H1 (cell line): Measurements from ENCODE around the gene GNRHR. TPM values are rescaled to one million over a fixed set of nuclear protein-coding genes. Genes with fewer than 3 reads are reported as not detected.

Experiments
- CTCF ChIA-PET: fragments of 300-600 bp; sonication (Branson Sonifier 250); formaldehyde crosslinking; loops from one replicate; lab custom pipeline; 2021; ENCODE audit not compliant: partially characterized antibody; lab: Charles Lee
- POLR2A ChIA-PET: fragments of 300-600 bp; sonication (Branson Sonifier 250); formaldehyde crosslinking; loops from one replicate; lab custom pipeline; 2021; ENCODE audit warnings: inconsistent platforms; ENCODE audit not compliant: partially characterized antibody; lab: Charles Lee
- DNase-seq, 2 experiments: peaks; one replicate each; pipeline versions ENCODE4 v3.0.0 to v3.0.0-alpha.2; 2010 to 2022; ENCODE audit warnings: low spot score in 2 of 2, low read depth in 1 of 2, mixed read lengths in 1 of 2
- FAIRE-seq: peaks from 2 replicates; lab custom pipeline; 2011; peaks lifted over from hg19 to GRCh38; lab: Jason Lieb, UNC
- H2AFZ ChIP-seq: 2 replicates; pipeline ENCODE4 v1.8.1; 2012; ENCODE audit warnings: low read length, inconsistent platforms
- H2AK5ac ChIP-seq: 2 replicates; pipeline ENCODE4 v1.6.1; 2013; ENCODE audit warnings: low read depth, low read length
- H2BK120ac ChIP-seq: replicated peaks from 2 replicates; pipeline ENCODE3; 2013; ENCODE audit warnings: low read depth, low read length, inconsistent platforms
- H2BK12ac ChIP-seq: 2 replicates; pipeline ENCODE4 v1.6.1; 2013; ENCODE audit warnings: low read depth, low read length
- H2BK15ac ChIP-seq: 2 replicates; pipeline ENCODE4 v1.6.1; 2013; ENCODE audit warnings: low read length
- H2BK20ac ChIP-seq: 2 replicates; pipeline ENCODE4 v1.6.1; 2013; ENCODE audit warnings: low read length
- H2BK5ac ChIP-seq: 2 replicates; pipeline ENCODE4 v1.6.1; 2013; ENCODE audit warnings: low read depth, low read length
- H3K14ac ChIP-seq: 2 replicates; pipeline ENCODE4 v1.6.1; 2013; ENCODE audit warnings: inconsistent platforms; ENCODE audit not compliant: insufficient read length
- H3K18ac ChIP-seq: 2 replicates; pipeline ENCODE4 v1.6.1; 2013; ENCODE audit warnings: low read length; ENCODE audit errors: extremely low read depth
- H3K23ac ChIP-seq: 2 replicates; pipeline ENCODE4 v1.6.1; 2013; ENCODE audit warnings: inconsistent platforms; ENCODE audit not compliant: insufficient read length
- H3K23me2 ChIP-seq: 2 replicates; pipeline ENCODE4 v1.6.1; 2013; ENCODE audit warnings: low read depth, low read length
- H3K27ac ChIP-seq: 2 replicates; pipeline ENCODE4 v1.6.1; 2011; ENCODE audit warnings: low read depth, low read length, inconsistent platforms
- H3K27me3 ChIP-seq, 4 experiments: replicated peaks in 1 of 4; 1 replicate in 1 of 4; 2 replicates in 3 of 4; pipeline versions ENCODE4 v1.6.1 to v1.8.1; 2011 to 2013; ENCODE audit warnings: low read length in 3 of 4, mild to moderate bottlenecking in 3 of 4, inconsistent platforms in 2 of 4, mixed read lengths in 2 of 4, moderate library complexity in 1 of 4; ENCODE audit not compliant: control insufficient read depth in 3 of 4, insufficient read depth in 3 of 4; ENCODE audit errors: extremely low read depth in 1 of 4
- H3K36me3 ChIP-seq, 4 experiments: 2 replicates each; pipeline versions ENCODE4 v1.6.1 to v1.8.1; 2011 to 2013; ENCODE audit warnings: mild to moderate bottlenecking in 4 of 4, low read length in 3 of 4, moderate library complexity in 2 of 4, control low read depth in 1 of 4, inconsistent platforms in 1 of 4; ENCODE audit not compliant: insufficient read depth in 4 of 4, control insufficient read depth in 2 of 4
- H3K4ac ChIP-seq: replicated peaks from 2 replicates; pipeline ENCODE3; 2013; ENCODE audit warnings: low read length, low read depth, mixed read lengths, inconsistent platforms; ENCODE audit not compliant: insufficient read length
- H3K4me1 ChIP-seq, 4 experiments: replicated peaks in 1 of 4; 1 replicate in 1 of 4; 2 replicates in 3 of 4; pipeline versions ENCODE4 v1.6.1 to v1.8.1; 2011 to 2013; ENCODE audit warnings: low read length in 3 of 4, inconsistent platforms in 2 of 4, mixed read lengths in 1 of 4; ENCODE audit not compliant: insufficient read depth in 4 of 4, control insufficient read depth in 3 of 4
- H3K4me2 ChIP-seq, 2 experiments: 2 replicates each; pipeline versions ENCODE4 v1.6.1 to v1.8.1; 2011 to 2013; ENCODE audit warnings: low read depth in 2 of 2, low read length in 2 of 2, control low read depth in 1 of 2, inconsistent platforms in 1 of 2, mild to moderate bottlenecking in 1 of 2; ENCODE audit not compliant: insufficient read depth in 1 of 2
- H3K4me3 ChIP-seq, 4 experiments: fragments of 200-600, 300-600 bp in 1 of 4; sonication (generic), shearing (Covaris generic), sonication (Bioruptor Twin) in 1 of 4; 2 replicates each; pipeline versions ENCODE4 v1.5.1 to v1.8.1; 2011 to 2016; ENCODE audit warnings: low read length in 4 of 4, low read depth in 3 of 4, control low read depth in 2 of 4, inconsistent platforms in 2 of 4, mild to moderate bottlenecking in 2 of 4, mixed read lengths in 1 of 4, moderate library complexity in 1 of 4; ENCODE audit not compliant: insufficient read depth in 2 of 4; ENCODE audit errors: extremely low read depth in 1 of 4
- H3K56ac ChIP-seq: replicated peaks from 2 replicates; pipeline ENCODE3; 2013; ENCODE audit warnings: low read depth, mild to moderate bottlenecking, mixed read lengths, low read length, inconsistent platforms; ENCODE audit not compliant: insufficient read length
- H3K79me1 ChIP-seq: 2 replicates; pipeline ENCODE4 v1.6.1; 2013; ENCODE audit warnings: low read depth, low read length, control low read depth
- H3K79me2 ChIP-seq, 2 experiments: 2 replicates each; pipeline versions ENCODE4 v1.6.1 to v1.8.1; 2012 to 2013; ENCODE audit warnings: low read length in 2 of 2, mild to moderate bottlenecking in 2 of 2, inconsistent platforms in 1 of 2; ENCODE audit not compliant: insufficient read depth in 2 of 2, control insufficient read depth in 1 of 2
- H3K9ac ChIP-seq, 4 experiments: replicated peaks in 1 of 4; 1 replicate in 1 of 4; 2 replicates in 3 of 4; pipeline versions ENCODE4 v1.6.1 to v1.8.1; 2011 to 2013; ENCODE audit warnings: low read depth in 3 of 4, low read length in 3 of 4, control low read depth in 2 of 4, mild to moderate bottlenecking in 2 of 4, moderate library complexity in 2 of 4, inconsistent platforms in 1 of 4; ENCODE audit errors: extremely low read depth in 1 of 4
- H3K9me3 ChIP-seq, 2 experiments: 2 replicates each; pipeline versions ENCODE4 v1.6.1 to v1.8.1; 2012 to 2013; ENCODE audit warnings: mild to moderate bottlenecking in 2 of 2, moderate library complexity in 2 of 2, control low read depth in 1 of 2, inconsistent platforms in 1 of 2, low read depth in 1 of 2, low read length in 1 of 2, mixed read lengths in 1 of 2; ENCODE audit not compliant: insufficient read depth in 2 of 2
- H4K20me1 ChIP-seq, 2 experiments: replicated peaks in 1 of 2; 2 replicates each; pipeline versions ENCODE3 to v1.8.1; 2011 to 2013; ENCODE audit warnings: inconsistent platforms in 2 of 2, low read length in 2 of 2, mild to moderate bottlenecking in 1 of 2; ENCODE audit not compliant: insufficient read depth in 2 of 2, control insufficient read depth in 1 of 2
- H4K5ac ChIP-seq: 2 replicates; pipeline ENCODE4 v1.6.1; 2013; ENCODE audit warnings: low read length, low read depth, mixed read lengths, inconsistent platforms; ENCODE audit not compliant: insufficient read length
- H4K8ac ChIP-seq: 2 replicates; pipeline ENCODE4 v1.8.0; 2013; ENCODE audit warnings: mild to moderate bottlenecking, moderate library complexity, low read length, inconsistent platforms; ENCODE audit not compliant: insufficient read depth; ENCODE audit errors: extremely low read depth
- H4K91ac ChIP-seq: replicated peaks from 2 replicates; pipeline ENCODE3; 2013; ENCODE audit warnings: low read length, mixed read lengths, inconsistent platforms; ENCODE audit not compliant: insufficient read length
- EP300 ChIP-seq, 2 experiments: IDR thresholded peaks; 1 replicate in 1 of 2; 2 replicates in 1 of 2; pipeline ENCODE4 v1.6.1; 2011 to 2012; ENCODE audit warnings: low read depth in 2 of 2, low read length in 2 of 2, mild to moderate bottlenecking in 2 of 2, borderline replicate concordance in 1 of 2, inconsistent platforms in 1 of 2, moderate library complexity in 1 of 2
- WGBS, 2 experiments: shearing (Covaris generic) in 1 of 2; methylation state at CpG; one replicate each; pipeline versions ENCODE4 v1.1.6 to v1.1.7; 2013 to 2015; ENCODE audit warnings: low lambda C conversion rate in 2 of 2, mixed read lengths in 2 of 2, inconsistent platforms in 1 of 2, low coverage in 1 of 2, missing lambda C conversion rate in 1 of 2; ENCODE audit not compliant: insufficient replicate concordance in 2 of 2, insufficient coverage in 1 of 2, insufficient read length in 1 of 2; ENCODE audit errors: extremely low coverage in 1 of 2, missing lambda C conversion rate in 1 of 2; 5-methylcytosine and 5-hydroxymethylcytosine counted together
- polyA plus RNA-seq, 7 experiments: library from polyadenylated mRNA; depleted of rRNA in 3 of 7; stranded (reverse) in 5 of 7; unstranded in 2 of 7; fragments of >200 nt in 5 of 7; fragments of 200-250 nt in 2 of 7; gene quantifications; 1 replicate in 5 of 7; 2 replicates in 1 of 7; 4 replicates in 1 of 7; pipeline versions ENCODE4 v1.2.1 to v1.2.3, GENCODE V29; 2011 to 2013; ENCODE audit warnings: missing spikeins in 2 of 7, mixed read lengths in 2 of 7
- total RNA-seq: library from RNA; stranded (reverse); fragmentation: NEBNext Ultra II Directional; extraction: Animal tissue kit (Norgen Biotek cat#: 25700); gene quantifications from 2 replicates; pipeline ENCODE4 v1.2.1, GENCODE V29; 2021

The GNRHR gene
- total and polyA plus RNA-seq, 2 of the 8 experiments (the other 6 are each of a cell fraction or from before 2014, with no cell fraction given): not detected

DNA sequence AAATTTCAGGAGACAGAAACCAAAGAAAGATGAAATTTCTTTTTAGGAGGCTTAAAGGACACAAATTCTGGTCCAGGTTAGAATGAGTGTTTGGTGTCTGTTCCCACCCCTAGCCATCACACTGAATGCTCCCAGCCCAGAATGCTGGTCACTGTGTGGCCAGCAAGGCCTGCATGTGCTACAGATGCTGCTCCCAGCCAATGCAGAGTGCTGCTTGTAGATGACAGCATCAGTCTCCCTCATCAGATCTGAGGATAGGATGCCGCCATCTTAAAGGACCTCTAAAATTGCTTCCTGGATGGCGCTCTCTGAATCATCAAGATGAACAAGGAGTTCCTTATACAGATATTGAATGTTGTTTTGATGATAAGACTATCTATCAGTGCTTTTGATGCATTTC is 35.3 kb downstream of the GNRHR start:
- Histone ChIP-seq H4K8ac (no peak overlapping the region), H3K4ac (no peak overlapping the region), H3K56ac (no peak overlapping the region), H3K4me2 (no peak overlapping the region), H2BK5ac (no peak overlapping the region), H3K79me1 (no peaks in the 10 kb centered on the region; the same call in 1 of the 2 replicates), H2BK120ac (no peak overlapping the region), H3K23ac (no peak overlapping the region), H2AK5ac (no peak overlapping the region), H3K14ac (no peak overlapping the region), H2BK12ac (no peak overlapping the region), H2BK15ac (no peak overlapping the region), H3K9ac (no peak overlapping the region), H2BK20ac (no peak overlapping the region), H3K23me2 (no peaks in the 10 kb centered on the region), H3K4me3 (no peak overlapping the region), H3K27ac (no peak overlapping the region), H3K27me3 (no peaks in the 10 kb centered on the region), H3K9me3 (no peaks in the 10 kb centered on the region; a peak in 1 of 4 replicates), H2AFZ (no peak overlapping the region), H4K91ac (no peak overlapping the region), H4K20me1 (no peaks in the 10 kb centered on the region), H3K36me3 (no peaks in the 10 kb centered on the region; a peak in 1 of 8 replicates), H3K18ac (no peak overlapping the region), H4K5ac (no peak overlapping the region), H3K4me1 (peaks cover 0 to 10% (median 3%) of the 10 kb centered on the region in 4 experiments; a peak in 3 of 7 replicates), H3K79me2 (no peaks in the 10 kb centered on the region; a peak in 1 of 4 replicates)
- no peak for FAIRE-seq
- no peak for DNase-seq
- 90% methylated on average over 2 of the region's 2 CpGs; no CpG with 5 or more reads in 1 of the 2 experiments for WGBS, 2 experiments
- TF ChIP-seq EP300 (IDR thresholded peaks at IDR 0.05; ENCODE audit: borderline replicate concordance in 1 of 2, low read depth in 2 of 2, low read length in 2 of 2): no peak
- CTCF ChIA-PET: no interaction called here
- POLR2A ChIA-PET: no interaction called here
